ENCODE data around the gene C1QTNF9.
"Not testable (repeated sequence)": the region's sequence is repeated elsewhere in the genome, so short reads cannot be mapped to it uniquely, and the experiment has no call there.

C1QTNF9 gene

GRCh38 chr13:24319641-24320040, 10.3 kb downstream of the C1QTNF9 start:
- no CpG with 5 or more reads among the region's 6 CpGs for WGBS (ENCODE audit: extremely low coverage, insufficient coverage, insufficient read length)

DNA sequence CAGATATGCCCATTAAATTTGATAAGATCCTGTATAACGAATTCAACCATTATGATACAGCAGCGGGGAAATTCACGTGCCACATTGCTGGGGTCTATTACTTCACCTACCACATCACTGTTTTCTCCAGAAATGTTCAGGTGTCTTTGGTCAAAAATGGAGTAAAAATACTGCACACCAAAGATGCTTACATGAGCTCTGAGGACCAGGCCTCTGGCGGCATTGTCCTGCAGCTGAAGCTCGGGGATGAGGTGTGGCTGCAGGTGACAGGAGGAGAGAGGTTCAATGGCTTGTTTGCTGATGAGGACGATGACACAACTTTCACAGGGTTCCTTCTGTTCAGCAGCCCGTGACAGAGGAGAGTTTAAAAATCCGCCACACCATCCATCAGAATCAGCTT, 12.0 kb downstream of the C1QTNF9 start:
- not testable (repeated sequence) for H3K27ac ChIP-seq (ENCODE audit: low read depth, low read length); H3K23ac ChIP-seq (ENCODE audit: low read length); H3K79me2 ChIP-seq (ENCODE audit: control insufficient read depth, insufficient read depth, low read length, poor library complexity); H3K9me3 ChIP-seq (ENCODE audit: insufficient read depth, low read depth, low read length); H3K36me3 ChIP-seq (ENCODE audit: control insufficient read depth in 1 of 2, insufficient read depth in 2 of 2, low read length in 2 of 2); H2AFZ ChIP-seq (ENCODE audit: insufficient read depth, low read length, poor library complexity); H3K4me2 ChIP-seq (ENCODE audit: low read length); H3K27me3 ChIP-seq (ENCODE audit: insufficient read depth, low read length); H4K8ac ChIP-seq (ENCODE audit: low read depth, low read length); H2BK12ac ChIP-seq (ENCODE audit: low read length); H3K4me1 ChIP-seq (ENCODE audit: control insufficient read depth in 1 of 2, insufficient read depth in 2 of 2, low read length in 2 of 2); H3K4me3 ChIP-seq (ENCODE audit: low read depth, low read length); H2BK120ac ChIP-seq (ENCODE audit: insufficient read depth, low read length, poor library complexity); H3K14ac ChIP-seq (ENCODE audit: low read length); DNase-seq; H4K12ac ChIP-seq (ENCODE audit: low read depth, low read length); H3K79me1 ChIP-seq (ENCODE audit: low read length); H3K4ac ChIP-seq (ENCODE audit: low read depth, low read length); H3K9ac ChIP-seq (ENCODE audit: low read length); H3K18ac ChIP-seq (ENCODE audit: low read length); H4K91ac ChIP-seq (ENCODE audit: low read depth, low read length); H2BK5ac ChIP-seq (ENCODE audit: low read depth, low read length, poor library complexity); H2AK5ac ChIP-seq (ENCODE audit: low read length)
- WGBS (ENCODE audit: extremely low coverage, insufficient coverage, insufficient read length), result no CpG with 5 or more reads among the region's 8 CpGs

More at GRCh38 chr13:24319641-24320040, 10.3 kb downstream of the C1QTNF9 start:
- H3K27ac ChIP-seq (ENCODE audit: low read depth, low read length); H2AFZ ChIP-seq (ENCODE audit: insufficient read depth, low read length, poor library complexity); H3K4me1 ChIP-seq (ENCODE audit: control insufficient read depth in 1 of 2, insufficient read depth in 2 of 2, low read length in 2 of 2); H3K36me3 ChIP-seq (ENCODE audit: control insufficient read depth in 1 of 2, insufficient read depth in 2 of 2, low read length in 2 of 2); H4K8ac ChIP-seq (ENCODE audit: low read depth, low read length); H3K23ac ChIP-seq (ENCODE audit: low read length); H3K4me3 ChIP-seq (ENCODE audit: low read depth, low read length); H2BK120ac ChIP-seq (ENCODE audit: insufficient read depth, low read length, poor library complexity); H3K4me2 ChIP-seq (ENCODE audit: low read length); H3K18ac ChIP-seq (ENCODE audit: low read length); DNase-seq; H4K12ac ChIP-seq (ENCODE audit: low read depth, low read length); H3K4ac ChIP-seq (ENCODE audit: low read depth, low read length); H2BK12ac ChIP-seq (ENCODE audit: low read length); H3K27me3 ChIP-seq (ENCODE audit: insufficient read depth, low read length); H3K79me1 ChIP-seq (ENCODE audit: low read length); H2BK5ac ChIP-seq (ENCODE audit: low read depth, low read length, poor library complexity); H3K9ac ChIP-seq (ENCODE audit: low read length); H3K14ac ChIP-seq (ENCODE audit: low read length); H3K9me3 ChIP-seq (ENCODE audit: insufficient read depth, low read depth, low read length); H4K91ac ChIP-seq (ENCODE audit: low read depth, low read length); H2AK5ac ChIP-seq (ENCODE audit: low read length); H3K79me2 ChIP-seq (ENCODE audit: control insufficient read depth, insufficient read depth, low read length, poor library complexity): not testable (repeated sequence)

- H4K8ac ChIP-seq (ENCODE audit: low read depth, low read length); H2AK5ac ChIP-seq (ENCODE audit: low read length); H2BK120ac ChIP-seq (ENCODE audit: insufficient read depth, low read length, poor library complexity); H3K18ac ChIP-seq (ENCODE audit: low read length); H3K27me3 ChIP-seq (ENCODE audit: insufficient read depth, low read length); H3K79me1 ChIP-seq (ENCODE audit: low read length); H2BK5ac ChIP-seq (ENCODE audit: low read depth, low read length, poor library complexity); H3K14ac ChIP-seq (ENCODE audit: low read length); H3K27ac ChIP-seq (ENCODE audit: low read depth, low read length); H3K9ac ChIP-seq (ENCODE audit: low read length); H3K9me3 ChIP-seq (ENCODE audit: insufficient read depth, low read depth, low read length); H3K36me3 ChIP-seq (ENCODE audit: control insufficient read depth in 1 of 2, insufficient read depth in 2 of 2, low read length in 2 of 2); H3K4me2 ChIP-seq (ENCODE audit: low read length); H2AFZ ChIP-seq (ENCODE audit: insufficient read depth, low read length, poor library complexity); H3K4ac ChIP-seq (ENCODE audit: low read depth, low read length); H3K79me2 ChIP-seq (ENCODE audit: control insufficient read depth, insufficient read depth, low read length, poor library complexity); H3K4me1 ChIP-seq (ENCODE audit: control insufficient read depth in 1 of 2, insufficient read depth in 2 of 2, low read length in 2 of 2); H2BK12ac ChIP-seq (ENCODE audit: low read length); H3K23ac ChIP-seq (ENCODE audit: low read length); H4K12ac ChIP-seq (ENCODE audit: low read depth, low read length); H4K91ac ChIP-seq (ENCODE audit: low read depth, low read length); H3K4me3 ChIP-seq (ENCODE audit: low read depth, low read length): not testable (repeated sequence)
- WGBS (ENCODE audit: extremely low coverage, insufficient coverage, insufficient read length), result no CpG with 5 or more reads among the region's 2 CpGs
- peak in 1 of 2 donors; percentile 4 for DNase-seq
These were observed 13.1 kb downstream of the C1QTNF9 start for GRCh38 chr13:24322470-24322869.

- no peak overlapping the region for H2AFZ ChIP-seq (ENCODE audit: insufficient read depth, low read length, poor library complexity)
- no peak overlapping the region for H3K18ac ChIP-seq (ENCODE audit: low read length)
- H3K9me3 ChIP-seq (ENCODE audit: insufficient read depth, low read depth, low read length), result no peaks in the 10 kb centered on the region
- H3K14ac ChIP-seq (ENCODE audit: low read length), result no peak overlapping the region
- no peaks in the 10 kb centered on the region for H3K27me3 ChIP-seq (ENCODE audit: insufficient read depth, low read length)
- WGBS (ENCODE audit: extremely low coverage, insufficient coverage, insufficient read length), result no CpG with 5 or more reads among the region's 28 CpGs
- H3K79me2 ChIP-seq (ENCODE audit: control insufficient read depth, insufficient read depth, low read length, poor library complexity), result no peaks in the 10 kb centered on the region
- H4K8ac ChIP-seq (ENCODE audit: low read depth, low read length), result no peak overlapping the region
- no peak overlapping the region for H2BK5ac ChIP-seq (ENCODE audit: low read depth, low read length, poor library complexity)
- H3K4ac ChIP-seq (ENCODE audit: low read depth, low read length), result no peak overlapping the region
- no peak for DNase-seq
- no peak overlapping the region for H2BK12ac ChIP-seq (ENCODE audit: low read length)
- H4K12ac ChIP-seq (ENCODE audit: low read depth, low read length), result peak overlapping the region; percentile 28
- no peaks in the 10 kb centered on the region for H3K4me1 ChIP-seq (ENCODE audit: control insufficient read depth in 1 of 2, insufficient read depth in 2 of 2, low read length in 2 of 2)
- no peak overlapping the region for H4K91ac ChIP-seq (ENCODE audit: low read depth, low read length)
- H2BK120ac ChIP-seq (ENCODE audit: insufficient read depth, low read length, poor library complexity), result no peak overlapping the region
- no peaks in the 10 kb centered on the region for H3K36me3 ChIP-seq (ENCODE audit: control insufficient read depth in 1 of 2, insufficient read depth in 2 of 2, low read length in 2 of 2)
- H3K79me1 ChIP-seq (ENCODE audit: low read length), result no peaks in the 10 kb centered on the region
- H2AK5ac ChIP-seq (ENCODE audit: low read length), result no peak overlapping the region
- H3K23ac ChIP-seq (ENCODE audit: low read length), result no peak overlapping the region
- H3K27ac ChIP-seq (ENCODE audit: low read depth, low read length), result no peak overlapping the region
- no peak overlapping the region for H3K4me3 ChIP-seq (ENCODE audit: low read depth, low read length)
- no peak overlapping the region for H3K4me2 ChIP-seq (ENCODE audit: low read length)
- no peak overlapping the region for H3K9ac ChIP-seq (ENCODE audit: low read length)
These were observed 13.8 kb downstream of the C1QTNF9 start for GRCh38 chr13:24323036-24323738.
